Activated gamma-delta T cell (primary cell): Measurements from ENCODE around the gene ZBTB3.
A peak's percentile ranks its signal among the peaks of the same experiment; 100 is the strongest.
"Not testable (repeated sequence)": the region's sequence is repeated elsewhere in the genome, so short reads cannot be mapped to it uniquely, and the experiment has no call there.

Source experiments
- DNase-seq: peaks from one replicate; lab custom pipeline; 2025; lab: John Stamatoyannopoulos, UW

Gene ZBTB3

GRCh38 chr11:62716206-62716605, 37.8 kb downstream of the ZBTB3 start:
- DNase-seq = no peak

- DNase-seq = no peak
These were observed 38.5 kb downstream of the ZBTB3 start for GRCh38 chr11:62715150-62716130.

DNA sequence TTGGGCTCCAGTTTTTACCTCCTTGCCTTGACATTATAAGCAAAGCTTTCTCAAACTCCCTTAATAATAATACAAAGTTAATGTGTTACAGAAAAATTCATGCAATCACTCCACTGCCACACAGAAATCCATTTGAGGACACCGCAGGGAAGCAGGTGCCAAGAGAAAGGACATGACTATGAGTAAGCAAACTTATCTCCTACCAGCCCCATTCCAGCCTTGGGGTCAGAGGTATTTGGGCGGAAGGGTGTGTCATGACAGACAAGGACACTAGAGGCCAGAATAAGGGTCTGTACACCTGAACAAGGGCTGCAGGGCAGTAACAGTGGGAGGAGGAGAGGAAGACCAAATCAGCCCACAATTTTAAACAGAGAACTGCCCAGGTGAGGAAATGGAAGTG, 40.6 kb downstream of the ZBTB3 start:
- no peak for DNase-seq

DNA sequence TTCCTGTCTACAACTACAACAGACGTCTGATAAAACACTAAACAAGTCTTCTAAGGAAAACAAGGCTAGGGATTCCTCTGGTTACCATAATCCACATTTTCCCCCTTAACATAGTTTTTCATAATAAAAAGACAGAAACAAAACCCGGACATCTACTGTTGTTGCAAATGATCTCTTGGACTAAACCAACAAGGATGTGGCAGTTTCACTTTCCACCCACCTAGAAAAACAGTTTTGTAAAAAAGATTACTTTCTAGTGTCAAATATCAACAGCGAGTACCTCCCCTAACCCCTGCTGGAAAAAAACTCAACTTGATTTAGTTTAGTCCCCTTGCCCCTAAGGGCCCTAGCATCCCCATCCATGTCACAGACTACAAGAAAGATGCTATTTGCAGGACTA, 41.1 kb downstream of the ZBTB3 start:
- no peak for DNase-seq

DNA sequence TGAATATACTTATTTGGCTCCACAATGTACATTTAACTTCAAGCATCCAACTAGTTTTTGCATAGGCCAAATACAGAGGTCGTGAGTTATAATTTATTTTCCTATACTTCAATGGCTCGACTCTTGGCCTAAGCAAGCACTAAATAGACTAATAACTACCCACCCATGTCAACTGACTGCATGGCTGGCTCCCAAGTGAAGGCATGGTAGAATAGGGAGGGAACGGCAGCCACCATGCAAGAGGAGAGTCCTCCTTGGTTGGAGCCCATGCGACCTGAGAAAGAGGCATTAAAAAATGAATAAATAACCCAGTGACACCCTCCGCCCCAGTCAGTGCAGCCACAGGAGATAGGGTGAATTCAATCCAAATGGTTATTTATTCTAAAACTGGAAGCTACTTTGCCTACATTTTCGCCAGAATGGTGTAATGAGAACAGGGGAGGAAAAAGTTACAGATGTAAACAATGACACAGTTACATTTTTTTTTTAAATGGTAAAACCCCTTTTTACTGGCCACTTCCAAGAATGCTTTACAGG, 41.6 kb downstream of the ZBTB3 start:
- no peak for DNase-seq

DNA sequence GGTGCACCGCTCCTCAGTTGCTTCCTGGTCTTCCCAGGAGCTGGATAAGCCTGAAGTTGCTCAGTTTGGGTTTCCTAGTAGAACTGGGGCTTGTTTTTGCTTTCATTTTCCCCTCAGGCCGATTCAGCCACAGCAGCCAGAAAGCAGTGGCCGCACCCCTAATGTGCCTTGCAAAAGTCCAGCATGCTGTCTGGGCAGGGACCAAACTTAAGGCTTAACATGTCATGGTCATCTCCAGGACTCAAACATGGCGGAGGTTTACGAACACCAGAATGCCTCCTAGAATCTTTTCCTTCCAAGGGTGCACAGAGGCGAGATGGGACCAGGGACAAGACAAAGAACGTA, 44.0 kb downstream of the ZBTB3 start:
- DNase-seq = no peak

DNA sequence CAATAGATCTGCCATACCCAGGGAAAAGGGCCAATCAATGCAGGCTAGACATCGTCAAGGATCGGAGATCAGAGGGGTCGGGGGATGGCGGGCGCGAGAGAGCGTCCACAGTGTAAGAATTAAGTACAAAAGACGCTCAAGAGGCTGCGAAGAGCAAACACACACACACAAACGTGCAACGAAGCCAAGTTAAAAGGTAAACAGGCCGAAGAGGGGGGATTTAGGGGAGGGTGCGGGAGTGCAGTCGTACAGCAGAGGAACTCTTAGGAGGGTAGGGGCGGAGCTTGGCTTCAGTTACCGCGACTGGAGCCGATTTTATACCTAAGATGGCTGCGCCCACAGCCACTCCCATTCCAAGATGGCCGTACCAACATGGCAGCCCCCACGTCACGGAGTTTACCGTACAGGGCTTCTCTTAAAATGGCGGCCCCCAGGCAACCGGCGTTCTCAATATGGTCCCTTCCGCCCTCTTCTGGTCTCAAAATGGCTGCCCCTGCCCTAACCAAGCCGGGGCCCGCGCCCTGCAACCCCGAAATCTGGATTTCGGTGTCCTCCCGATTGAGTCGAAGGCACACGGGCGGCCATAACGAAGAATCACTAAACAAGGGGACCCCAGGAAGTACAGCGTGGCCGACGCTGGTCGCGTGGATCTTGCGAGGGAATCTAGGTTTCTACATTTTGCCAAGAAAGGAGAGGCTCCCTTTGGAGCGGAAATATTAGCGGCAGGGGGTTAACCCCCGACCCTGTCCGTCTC, 44.5 kb downstream of the ZBTB3 start:
- DNase-seq = peak; percentile 65

DNA sequence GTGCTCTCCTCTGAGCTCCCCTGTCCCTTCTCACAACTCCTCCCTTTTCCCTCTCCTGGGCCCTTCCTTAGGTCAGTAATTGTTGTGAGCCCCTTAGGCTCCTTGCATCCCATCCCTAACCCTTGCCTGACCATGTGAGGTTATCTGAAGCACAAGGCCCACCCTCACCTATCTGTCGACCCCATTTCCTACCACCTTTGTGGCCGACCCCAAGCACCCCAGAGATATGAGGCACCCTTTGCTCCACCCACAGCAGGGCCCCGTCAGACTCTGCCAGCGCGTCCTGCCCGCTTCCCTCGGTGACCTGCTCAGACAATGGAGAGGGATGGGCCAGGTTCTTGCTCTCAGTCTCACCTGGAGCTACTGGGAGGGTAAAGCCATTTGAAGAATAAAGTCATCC, 45.2 kb downstream of the ZBTB3 start:
- DNase-seq = no peak

GRCh38 chr11:62708392-62708791, 45.6 kb downstream of the ZBTB3 start:
- no peak for DNase-seq

- DNase-seq = no peak
These were observed 46.6 kb downstream of the ZBTB3 start, which contains the start of the genes BSCL2 and GNG3 for GRCh38 chr11:62707277-62707861. Gene BSCL2 (minus strand): TSS chr11:62707424. CDS start chr11:62707195, 229 bp downstream. Gene GNG3 (plus strand): TSS chr11:62707676. CDS start chr11:62708296, 620 bp downstream.

- DNase-seq = no peak
These were observed 47.1 kb downstream of the ZBTB3 start for GRCh38 chr11:62706850-62707247.

DNA sequence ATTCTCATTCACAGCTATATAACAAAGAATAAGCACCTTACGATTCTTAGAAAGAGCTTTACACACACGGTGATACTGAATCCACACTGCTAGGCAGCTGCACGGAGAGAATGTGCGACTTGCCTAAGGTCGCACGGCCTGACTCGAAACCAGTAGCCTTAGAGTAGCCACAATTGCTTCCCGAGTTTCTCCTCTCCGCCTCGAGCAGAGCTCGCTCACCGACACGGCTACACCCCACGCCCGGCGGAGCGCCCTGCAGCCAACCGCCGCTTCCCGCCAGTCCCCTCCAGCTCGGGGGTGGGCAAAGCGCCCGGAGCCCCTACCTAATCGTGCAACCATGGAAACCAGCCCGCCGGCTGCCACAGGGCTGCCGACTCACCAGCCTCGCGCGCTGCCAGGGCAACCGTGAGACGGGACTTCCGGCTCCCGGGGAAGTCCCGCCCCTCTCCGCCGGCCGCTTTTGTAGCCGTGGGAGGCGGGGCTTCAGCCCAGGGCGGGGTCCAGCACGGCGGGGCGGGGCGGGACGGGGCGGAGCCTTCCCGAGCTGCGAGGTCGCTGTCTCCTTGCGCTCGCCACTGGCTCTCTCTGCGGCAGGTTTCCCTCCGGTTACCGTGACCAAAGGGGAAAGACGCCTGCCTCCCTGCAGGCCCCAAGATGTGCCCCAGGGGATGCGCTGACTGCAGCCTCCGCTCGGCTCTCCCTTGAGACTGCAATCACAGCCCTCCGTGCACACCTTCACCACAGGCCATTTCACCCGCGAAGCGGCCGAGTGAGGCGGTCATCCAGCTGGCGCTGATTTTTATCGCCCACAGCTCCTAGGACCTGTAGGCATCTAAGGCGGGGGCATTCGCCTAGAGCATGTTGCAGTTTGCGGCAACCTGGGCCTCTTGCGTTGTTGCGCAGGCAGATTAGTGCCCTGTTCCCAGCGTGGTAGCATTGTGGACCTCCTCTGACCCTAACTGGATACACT, 47.8 kb downstream of the ZBTB3 start:
- peak; percentile 97 for DNase-seq

- DNase-seq = no peak
These were observed 48.5 kb downstream of the ZBTB3 start for GRCh38 chr11:62705413-62705812.

DNA sequence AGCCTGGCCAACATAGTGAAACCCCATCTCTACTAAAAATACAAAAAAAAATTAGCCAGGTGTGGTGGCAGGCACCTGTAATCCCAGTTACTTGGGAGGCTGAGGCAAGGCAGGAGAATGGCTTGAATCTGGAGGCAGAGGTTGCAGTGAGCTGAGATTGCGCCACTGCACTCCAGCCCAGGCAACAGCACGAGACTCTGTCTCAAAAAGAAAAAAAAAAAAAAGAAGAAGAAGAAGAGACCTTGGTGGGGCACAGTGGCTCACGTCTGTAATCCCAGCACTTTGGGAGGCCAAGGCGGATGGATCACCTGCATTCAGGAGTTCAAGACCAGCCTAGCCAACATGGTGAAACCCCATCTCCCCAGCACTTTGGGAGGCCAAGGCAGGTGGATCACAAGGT, 50.0 kb downstream of the ZBTB3 start:
- not testable (repeated sequence) for DNase-seq

DNA sequence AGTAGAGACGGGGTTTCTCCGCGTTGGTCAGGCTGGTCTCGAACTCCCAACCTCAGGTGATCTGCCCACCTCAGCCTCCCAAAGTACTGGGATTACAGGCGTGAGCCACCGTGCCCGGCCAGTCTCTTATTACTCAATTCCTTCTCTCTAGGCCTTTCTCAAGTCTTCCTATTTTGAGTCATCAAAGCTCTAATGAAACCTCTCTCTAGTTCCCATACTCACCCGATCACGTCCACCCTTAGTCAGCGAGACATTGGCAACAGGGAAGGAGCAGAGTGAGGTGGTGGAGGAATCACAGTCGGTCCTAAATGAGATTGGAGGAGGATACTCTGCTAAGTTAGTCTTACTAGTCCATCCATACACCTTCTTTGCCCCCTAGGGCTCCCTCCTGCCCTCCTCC, 51.7 kb downstream of the ZBTB3 start:
- DNase-seq = no peak
